GM18867 (cell line): ENCODE data around the gene BANP.
"Not testable (repeated sequence)": the region's sequence is repeated elsewhere in the genome, so short reads cannot be mapped to it uniquely, and the experiment has no call there.

Source experiments
- ATAC-seq: cut with Tn5 transposase; IDR thresholded peaks from one replicate; pipeline ENCODE4 v1.9.1; 2021; ENCODE audit warnings: mild to moderate bottlenecking, moderate library complexity; ENCODE audit not compliant: unreplicated experiment

BANP gene

GRCh38 chr16:88076932-88077320 is 125.7 kb downstream of the BANP start:
- ATAC-seq = not testable (repeated sequence)

DNA sequence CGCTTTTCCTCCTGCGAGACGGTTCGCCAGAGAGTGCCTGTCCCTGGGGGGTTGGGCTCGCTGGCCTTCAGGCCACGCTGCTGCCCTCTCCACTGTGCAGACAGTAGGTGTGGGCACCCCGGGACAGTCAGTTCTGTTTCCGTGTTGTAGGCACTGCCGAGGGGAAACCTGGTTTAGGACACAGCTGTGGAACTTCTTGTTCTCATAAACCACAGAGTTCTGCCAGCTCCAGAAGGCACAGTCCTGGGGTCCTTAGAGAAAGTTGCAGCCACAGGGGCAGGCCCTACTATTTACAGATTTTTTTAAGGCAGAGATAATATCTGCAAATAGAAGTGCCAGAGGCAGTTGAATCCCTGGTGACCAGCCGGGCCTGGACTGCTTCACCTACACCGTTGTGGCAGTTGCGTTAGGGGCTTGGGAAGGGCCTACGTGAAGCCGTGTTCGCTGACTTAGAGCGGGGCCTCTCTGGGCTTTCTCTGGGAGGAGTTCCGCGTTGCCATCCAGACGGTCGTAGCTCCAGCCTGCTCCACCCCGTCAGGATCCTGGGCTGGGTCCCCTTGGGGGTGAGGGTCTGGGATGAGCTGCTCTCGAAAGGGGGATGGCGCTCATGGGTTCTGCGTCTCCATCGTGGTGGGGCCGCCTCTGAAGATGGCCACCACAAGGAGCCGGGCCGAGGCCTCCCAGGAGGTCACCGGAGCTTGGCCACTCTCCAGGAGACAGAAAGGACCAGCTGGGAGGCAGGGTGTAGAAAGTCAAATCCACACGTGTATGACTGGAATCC is 126.3 kb downstream of the BANP start:
- no peak for ATAC-seq

DNA sequence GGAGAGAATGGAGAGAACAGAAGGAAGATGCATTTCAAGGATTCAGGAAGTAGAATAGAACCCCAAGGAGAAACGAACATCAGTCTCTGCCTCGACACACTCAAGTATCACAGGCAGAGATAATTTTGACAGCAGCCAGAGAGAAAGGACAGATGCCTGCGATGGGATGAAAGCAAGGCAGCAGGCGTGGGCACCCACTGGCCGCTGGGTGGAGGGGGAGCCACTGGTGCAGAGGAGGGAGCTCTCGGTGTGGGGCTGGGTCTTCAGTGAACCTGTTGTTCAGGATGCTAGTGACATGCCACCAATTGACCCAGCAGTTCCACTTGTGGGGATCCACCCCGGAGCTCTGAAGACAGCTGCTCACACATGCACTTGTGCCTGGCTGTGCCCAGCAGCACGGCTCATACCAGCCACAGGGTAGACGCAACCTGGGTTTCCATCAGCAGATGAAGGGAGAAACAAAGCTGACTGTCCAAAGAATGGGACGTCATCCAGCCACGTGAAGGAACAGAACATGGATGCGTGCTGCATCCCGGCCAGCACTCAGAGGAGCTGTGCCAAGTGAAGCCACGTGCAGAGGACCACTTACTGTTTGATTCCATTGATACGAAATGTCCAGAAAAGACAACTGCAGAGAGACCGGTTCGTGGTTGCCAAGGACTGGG is 127.0 kb downstream of the BANP start:
- no peak for ATAC-seq

DNA sequence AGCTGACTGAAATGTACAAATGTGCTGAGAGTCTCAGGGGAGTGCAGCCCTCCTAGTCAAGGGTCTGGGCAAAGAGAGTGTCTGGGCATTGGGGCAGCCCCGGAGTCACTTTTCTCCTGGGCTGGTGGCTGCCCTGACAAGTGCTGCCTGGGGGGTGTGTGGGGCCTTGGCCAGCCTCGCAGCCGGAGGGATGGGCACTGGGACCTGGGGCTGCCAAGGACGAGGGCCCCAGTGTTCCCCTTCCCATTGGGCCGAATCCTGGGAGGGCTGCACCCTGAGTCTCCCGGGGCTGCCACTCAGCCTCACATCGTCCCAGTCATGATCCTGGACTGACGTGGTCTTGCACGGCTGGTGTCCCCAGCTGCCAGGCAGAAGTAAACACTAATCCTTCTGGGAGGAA is 132.3 kb downstream of the BANP start:
- no peak for ATAC-seq

- ATAC-seq = no peak
Observed at GRCh38 chr16:88084881-88085280, 133.6 kb downstream of the BANP start.

GRCh38 chr16:88086571-88087516 is 135.6 kb downstream of the BANP start:
- no peak for ATAC-seq

DNA sequence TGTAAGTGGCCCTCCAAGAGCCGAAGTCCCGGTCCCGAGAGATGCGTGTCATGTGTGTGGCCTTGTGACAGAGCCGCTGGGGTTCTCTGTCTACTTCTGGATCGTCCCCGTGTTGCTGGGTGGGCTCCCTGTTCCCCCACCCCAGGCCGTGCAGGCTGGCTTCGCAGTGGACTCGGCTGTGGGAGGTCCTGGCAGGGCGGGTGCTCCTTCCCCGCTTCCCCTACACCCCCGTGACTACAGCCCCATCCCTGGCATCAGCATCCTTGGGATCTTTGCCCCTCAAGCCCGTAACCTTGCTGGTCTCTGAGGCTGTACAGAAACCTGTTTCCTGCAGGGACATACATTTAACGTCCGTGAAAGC is 136.3 kb downstream of the BANP start:
- no peak for ATAC-seq

- ATAC-seq = no peak
Observed at GRCh38 chr16:88088161-88088581, 136.9 kb downstream of the BANP start.

DNA sequence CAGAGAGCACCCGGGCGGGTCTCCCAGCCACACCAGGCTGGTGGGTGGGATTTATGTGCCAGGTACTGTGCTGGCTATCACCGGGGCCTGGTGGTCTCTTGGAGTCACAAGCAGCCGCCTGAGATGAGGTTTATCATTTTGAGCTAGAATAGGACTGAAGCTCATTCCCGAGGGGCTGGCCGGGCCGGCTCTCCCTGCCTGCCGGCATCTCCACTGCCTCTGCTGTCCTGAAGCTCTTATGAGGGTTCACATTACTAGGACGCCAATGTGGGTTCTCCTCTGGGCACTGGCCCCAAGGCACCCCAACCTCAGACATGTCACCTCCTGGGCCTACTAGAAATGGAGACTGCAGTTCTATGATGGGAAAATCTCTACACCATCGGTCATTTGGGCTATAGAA is 137.4 kb downstream of the BANP start:
- not testable (repeated sequence) for ATAC-seq

GRCh38 chr16:88089071-88089470 is 137.8 kb downstream of the BANP start:
- ATAC-seq = not testable (repeated sequence)

- ATAC-seq = not testable (repeated sequence)
Observed at GRCh38 chr16:88089632-88090376, 138.6 kb downstream of the BANP start.

GRCh38 chr16:88090377-88091175 is 139.3 kb downstream of the BANP start:
- ATAC-seq = not testable (repeated sequence)

DNA sequence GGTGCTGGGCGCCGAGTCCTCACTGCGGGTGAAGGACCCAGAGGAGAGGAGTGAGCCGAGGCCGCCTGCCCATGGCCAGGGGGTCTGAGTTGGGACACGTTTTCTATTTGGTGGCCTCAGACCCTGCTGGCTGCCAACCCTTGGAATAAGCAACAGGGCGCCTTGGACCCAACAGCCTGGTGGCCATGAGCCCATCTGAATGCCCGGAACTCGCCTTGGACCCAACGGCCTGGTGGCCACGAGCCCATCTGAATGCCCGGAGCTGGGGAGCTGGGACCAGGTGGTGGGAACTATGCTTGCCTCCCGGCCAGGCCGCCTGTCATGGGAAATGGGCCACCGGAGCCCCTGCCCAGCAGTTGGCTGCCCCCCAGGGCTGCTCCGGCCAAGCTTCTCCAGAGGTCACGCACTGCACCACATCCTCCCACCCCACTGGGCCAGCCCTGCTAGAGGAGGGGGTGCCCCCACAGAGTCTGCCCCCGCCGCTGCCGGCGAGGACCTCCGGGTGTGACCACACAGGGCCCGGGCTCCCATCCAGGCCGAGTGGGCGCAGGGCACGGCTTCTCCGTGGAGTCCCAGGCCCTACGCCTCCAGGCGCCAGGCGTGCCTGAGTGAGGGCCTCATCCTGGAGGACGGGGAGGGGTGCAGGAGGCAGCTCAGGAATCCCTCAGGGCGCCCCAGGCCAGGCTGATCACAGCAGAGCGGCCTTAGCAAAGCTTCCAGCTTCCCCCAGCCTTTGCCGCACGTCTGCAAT is 140.2 kb downstream of the BANP start:
- ATAC-seq = not testable (repeated sequence)

GRCh38 chr16:88091972-88092302 is 140.7 kb downstream of the BANP start:
- not testable (repeated sequence) for ATAC-seq

GRCh38 chr16:88092791-88093555 is 141.7 kb downstream of the BANP start:
- not testable (repeated sequence) for ATAC-seq

GRCh38 chr16:88093556-88094252 is 142.5 kb downstream of the BANP start:
- not testable (repeated sequence) for ATAC-seq

DNA sequence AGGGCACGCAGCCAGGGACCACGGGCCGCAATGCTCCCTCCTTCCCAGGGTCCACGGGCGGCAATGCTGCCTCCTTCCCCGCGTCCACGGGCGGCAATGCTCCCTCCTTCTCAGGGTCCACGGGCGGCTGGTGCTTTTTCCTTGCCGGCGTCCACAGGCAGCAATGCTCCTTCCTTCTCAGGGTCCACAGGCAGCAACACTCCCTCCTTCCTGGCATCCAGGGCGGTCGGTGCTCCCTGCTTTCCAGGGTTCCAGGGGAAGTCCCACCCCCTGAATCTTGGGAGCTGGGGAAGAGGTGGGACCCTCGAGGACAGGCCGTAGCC is 143.0 kb downstream of the BANP start:
- ATAC-seq = not testable (repeated sequence)

DNA sequence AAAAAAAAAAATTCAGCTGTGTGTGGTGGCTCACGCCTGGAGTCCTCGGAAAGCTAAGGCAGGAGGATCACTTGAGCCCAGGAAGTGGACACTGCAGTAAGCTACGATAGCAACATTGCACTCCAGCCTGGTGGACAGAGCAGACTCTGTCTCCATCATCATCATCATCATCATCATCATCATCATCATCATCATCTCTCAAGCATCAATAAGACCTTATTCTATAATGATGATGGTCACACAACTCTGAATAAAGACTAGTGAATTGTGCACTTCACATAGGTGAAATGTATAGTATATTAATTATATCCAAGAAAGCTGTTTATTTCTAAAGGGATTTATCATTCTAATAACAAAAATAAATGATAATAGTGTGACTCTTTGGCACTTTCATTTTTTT is 143.7 kb downstream of the BANP start:
- ATAC-seq = not testable (repeated sequence)
